Measurements from ENCODE around the gene CCDC74B.
"Not testable (repeated sequence)": the region's sequence is repeated elsewhere in the genome, so short reads cannot be mapped to it uniquely, and the experiment has no call there.

CCDC74B gene

DNA sequence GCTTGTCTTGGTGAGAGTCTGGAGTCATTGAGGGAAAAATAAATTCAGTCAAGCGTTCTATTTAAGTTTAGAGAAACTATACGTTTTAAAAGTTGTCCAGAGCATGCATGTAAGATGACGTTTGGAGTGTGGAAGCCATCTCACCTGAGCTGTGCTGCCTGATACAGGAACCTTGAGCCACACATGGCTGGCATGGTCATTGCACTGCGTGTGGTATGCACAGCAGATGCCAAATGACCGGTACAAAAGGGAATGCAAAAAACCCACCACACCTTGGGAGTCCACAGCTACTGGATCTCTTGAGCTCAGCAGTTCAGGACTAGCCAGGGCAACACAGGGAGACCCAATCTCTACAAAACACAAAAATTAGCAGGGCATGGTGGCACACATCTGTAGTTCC lies 41.5 kb upstream of the CCDC74B start:
- intact Hi-C loops (cut with DNase I; ENCODE audit: low total_unique reads): loop anchor here (10.0 kb wide), 1 partner anchor 908 kb away; the partner anchor contains the start of gene FAM168B
- H3K4me1 ChIP-seq: peaks cover 0 to 13% (median 6%) of the 10 kb centered on the region in 4 donors
- H3K36me3 ChIP-seq: peaks cover 0 to 26% (median 5%) of the 10 kb centered on the region in 3 donors
- no peak overlapping the region for H3K4me3 ChIP-seq
- H3K27me3 ChIP-seq: no peaks in the 10 kb centered on the region
- H3K27ac ChIP-seq: no peak overlapping the region
- no peak for DNase-seq
- TF ChIP-seq CTCF (IDR thresholded peaks at IDR 0.05): no peak
- no peaks in the 10 kb centered on the region for H3K9me3 ChIP-seq

DNA sequence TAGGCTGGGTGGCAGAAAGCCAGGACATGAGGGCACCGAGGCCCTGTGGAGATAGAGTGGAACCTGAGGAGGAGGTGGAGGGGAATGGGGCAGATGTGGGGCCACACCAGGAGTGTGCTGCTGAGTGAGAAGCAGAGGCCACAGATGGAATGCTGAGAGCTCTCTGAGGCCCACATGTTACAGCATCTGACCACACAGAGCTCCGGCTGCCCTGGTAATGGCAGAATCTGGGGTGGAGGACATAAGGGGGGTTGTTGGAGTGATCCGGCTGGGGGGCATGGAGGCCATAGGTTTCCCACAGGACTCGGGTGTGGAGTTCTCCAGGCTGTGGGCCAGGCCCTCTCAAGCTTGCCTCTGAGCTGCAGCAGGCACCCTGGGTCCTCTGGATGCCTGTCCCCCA lies 41.0 kb upstream of the CCDC74B start:
- no peak for DNase-seq
- intact Hi-C loops (cut with DNase I; ENCODE audit: low total_unique reads): loop anchor here (2.0 to 10.0 kb wide), 2 partner anchors 909 to 1303 kb away; partner anchors contain the start of gene FAM168B

GRCh38 chr2:130185436-130185835 lies 40.5 kb upstream of the CCDC74B start:
- no peak for TF ChIP-seq CTCF (IDR thresholded peaks at IDR 0.05)

More for the DNA sequence above, 41.0 kb upstream of the CCDC74B start:
- Histone ChIP-seq H3K9me3 (no peaks in the 10 kb centered on the region), H3K36me3 (peaks cover 0 to 21% (median 0%) of the 10 kb centered on the region in 3 donors), H3K27me3 (no peaks in the 10 kb centered on the region), H3K4me1 (peaks cover 0 to 14% (median 7%) of the 10 kb centered on the region in 4 donors), H3K4me3 (no peak overlapping the region), H3K27ac (no peak overlapping the region)
- TF ChIP-seq CTCF (IDR thresholded peaks at IDR 0.05): no peak

GRCh38 chr2:130183512-130184373 lies 38.8 kb upstream of the CCDC74B start:
- no peak for DNase-seq
- Histone ChIP-seq H3K9me3 (no peaks in the 10 kb centered on the region), H3K4me1 (peaks cover 0 to 27% (median 16%) of the 10 kb centered on the region in 4 donors), H3K36me3 (peaks cover 0 to 11% (median 0%) of the 10 kb centered on the region in 3 donors), H3K27ac (peak overlapping the region; percentile 88 to 91), H3K4me3 (peak overlapping the region; percentile 97), H3K27me3 (no peaks in the 10 kb centered on the region)
- TF ChIP-seq CTCF (IDR thresholded peaks at IDR 0.05): no peak
- intact Hi-C loops (cut with DNase I; ENCODE audit: low total_unique reads): loop anchor here (2.0 to 10.0 kb wide), 3 partner anchors 159 to 1305 kb away; partner anchors contain the start of genes FAM168B and IMP4

More at GRCh38 chr2:130185436-130185835, 40.5 kb upstream of the CCDC74B start:
- Histone ChIP-seq H3K27me3 (no peaks in the 10 kb centered on the region), H3K9me3 (no peaks in the 10 kb centered on the region), H3K27ac (no peak overlapping the region), H3K4me3 (no peak overlapping the region), H3K36me3 (peaks cover 0 to 17% (median 0%) of the 10 kb centered on the region in 3 donors), H3K4me1 (peaks cover 0 to 19% (median 11%) of the 10 kb centered on the region in 4 donors)
- no peak for DNase-seq
- intact Hi-C loops (cut with DNase I; ENCODE audit: low total_unique reads): loop anchor here (2.0 to 10.0 kb wide), 2 partner anchors 909 to 1303 kb away; partner anchors contain the start of gene FAM168B

GRCh38 chr2:130182826-130183511 lies 38.1 kb upstream of the CCDC74B start:
- H3K36me3 ChIP-seq: peaks cover 0 to 11% (median 0%) of the 10 kb centered on the region in 3 donors
- H3K9me3 ChIP-seq, H3K27me3 ChIP-seq, DNase-seq: not testable (repeated sequence)
- intact Hi-C loops (cut with DNase I; ENCODE audit: low total_unique reads): loop anchor here (5.0 to 10.0 kb wide), 2 partner anchors 159 to 912 kb away; partner anchors contain the start of genes FAM168B and IMP4
- H3K4me3 ChIP-seq: peak overlapping the region; percentile 97
- H3K27ac ChIP-seq: peak overlapping the region; percentile 88 to 91
- peaks cover 0 to 27% (median 16%) of the 10 kb centered on the region in 4 donors for H3K4me1 ChIP-seq
